HG02884 (cell line): Measurements from ENCODE around the gene C6orf136.
"Not testable (repeated sequence)": the region's sequence is repeated elsewhere in the genome, so short reads cannot be mapped to it uniquely, and the experiment has no call there.

Source experiments
- ATAC-seq: cut with Tn5 transposase; IDR thresholded peaks from one replicate; pipeline ENCODE4 v1.9.1; 2021; ENCODE audit warnings: mild to moderate bottlenecking, moderate library complexity; ENCODE audit not compliant: unreplicated experiment

The C6orf136 gene

DNA sequence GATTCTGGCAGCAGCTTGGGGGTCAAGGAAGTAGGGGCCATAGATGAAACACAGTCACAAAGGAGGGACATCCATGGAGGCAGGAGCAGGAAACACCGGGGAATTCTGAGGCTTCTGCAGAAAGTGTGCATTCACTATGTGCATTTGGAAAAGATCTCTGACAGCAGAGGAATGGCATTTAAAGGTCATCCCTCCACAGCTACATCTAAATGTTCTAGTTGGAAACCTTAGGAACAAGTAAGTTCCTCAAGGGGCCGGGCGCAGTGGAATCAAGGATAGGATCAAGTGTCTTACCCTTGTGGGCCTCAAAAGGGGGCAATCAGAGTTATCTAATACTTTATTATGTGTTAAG is 8.8 kb downstream of the C6orf136 start:
- no peak for ATAC-seq

DNA sequence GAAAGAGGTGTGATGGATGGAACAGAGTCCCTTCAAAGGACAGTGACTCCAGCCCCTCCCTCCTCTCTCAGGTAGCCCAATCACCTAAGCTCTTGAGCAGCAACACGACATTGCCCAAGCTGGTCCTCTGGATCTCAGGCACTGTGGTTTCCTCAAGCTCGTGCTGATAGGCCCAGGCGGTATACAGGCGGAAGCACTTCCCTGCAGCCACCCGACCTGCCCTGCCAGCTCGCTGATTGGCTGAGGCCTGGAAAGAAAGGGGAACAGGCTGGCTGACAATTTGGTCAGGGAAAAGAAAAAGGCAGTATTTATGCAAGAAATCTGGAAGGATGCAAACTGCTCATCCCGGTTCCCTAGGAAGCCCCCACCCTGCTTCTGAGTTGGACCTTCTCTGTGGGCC is 9.6 kb downstream of the C6orf136 start:
- no peak for ATAC-seq

DNA sequence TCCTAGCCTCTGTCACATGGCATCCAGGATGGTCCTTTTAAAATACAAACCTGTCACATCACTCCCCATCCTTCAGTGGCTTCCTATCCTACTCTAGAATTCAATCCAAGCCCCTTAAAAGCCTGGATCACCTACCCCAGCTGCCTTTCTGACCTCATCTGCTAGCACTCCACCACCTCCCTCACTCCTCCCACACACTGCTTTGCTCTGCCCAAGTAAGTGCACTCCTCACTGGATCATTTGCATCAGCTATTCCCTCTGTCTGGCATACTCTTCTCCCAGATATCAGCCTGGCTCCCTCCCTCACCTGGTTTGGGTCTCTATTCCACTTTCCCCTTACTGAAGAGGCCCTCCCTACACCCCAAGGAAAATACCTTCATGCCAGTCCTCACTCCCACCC is 10.5 kb downstream of the C6orf136 start:
- ATAC-seq: no peak

DNA sequence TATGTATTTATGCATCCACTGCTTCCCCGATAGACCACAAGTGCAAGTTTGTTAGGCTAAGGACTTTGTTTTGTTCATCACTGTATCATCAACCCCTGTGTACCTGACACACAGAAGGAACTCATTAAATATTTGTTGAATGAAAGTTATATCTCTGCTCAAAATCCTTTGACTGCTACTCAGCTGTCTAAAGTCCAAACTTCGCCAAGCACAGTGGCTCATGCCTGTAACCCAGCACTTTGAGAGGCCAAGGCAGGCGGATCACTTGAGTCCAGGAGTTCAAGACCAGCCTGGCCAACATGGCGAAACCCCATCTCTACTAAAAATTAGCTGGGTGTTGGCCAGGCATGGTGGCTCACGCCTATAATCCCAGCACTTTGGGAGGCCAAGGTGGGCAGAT is 11.0 kb downstream of the C6orf136 start:
- ATAC-seq: not testable (repeated sequence)

DNA sequence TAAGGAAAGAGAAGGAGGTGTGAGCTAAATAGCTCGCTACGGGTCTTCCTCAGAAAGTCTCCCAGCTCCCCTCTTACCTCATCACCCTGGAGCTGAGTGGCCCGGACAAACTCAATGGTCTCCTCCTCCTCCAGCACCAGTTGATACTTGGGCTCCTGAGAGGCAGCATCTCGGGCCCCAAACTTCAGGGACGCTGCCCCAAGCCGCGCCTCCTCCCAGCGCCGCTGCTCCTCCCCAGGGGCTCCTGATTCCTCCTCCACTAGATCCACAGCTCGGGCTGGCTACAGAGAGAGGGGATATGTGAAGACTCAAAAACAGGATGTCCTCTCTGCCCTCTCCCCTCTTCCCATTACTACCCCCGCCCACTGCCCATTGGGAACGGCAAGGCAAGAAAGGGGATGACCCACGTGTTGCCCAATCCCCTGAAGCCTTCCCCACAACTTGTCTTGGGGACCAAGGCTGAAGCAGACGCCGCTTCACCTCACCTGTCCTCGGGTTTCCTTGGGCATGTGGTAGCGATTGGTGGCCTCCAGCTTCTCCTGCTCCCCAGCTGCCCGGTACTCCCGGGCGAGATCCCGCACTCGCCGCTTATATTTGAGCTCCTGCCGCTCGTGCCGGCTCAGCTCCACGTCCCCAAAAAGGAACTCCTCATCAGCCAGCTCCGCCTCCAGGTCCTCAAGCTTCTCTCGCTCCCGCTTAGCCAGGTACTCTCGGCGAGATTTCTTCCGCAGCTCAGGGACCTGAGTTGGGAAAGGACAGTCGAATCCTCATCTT is 18.2 kb downstream of the C6orf136 start:
- no peak for ATAC-seq

DNA sequence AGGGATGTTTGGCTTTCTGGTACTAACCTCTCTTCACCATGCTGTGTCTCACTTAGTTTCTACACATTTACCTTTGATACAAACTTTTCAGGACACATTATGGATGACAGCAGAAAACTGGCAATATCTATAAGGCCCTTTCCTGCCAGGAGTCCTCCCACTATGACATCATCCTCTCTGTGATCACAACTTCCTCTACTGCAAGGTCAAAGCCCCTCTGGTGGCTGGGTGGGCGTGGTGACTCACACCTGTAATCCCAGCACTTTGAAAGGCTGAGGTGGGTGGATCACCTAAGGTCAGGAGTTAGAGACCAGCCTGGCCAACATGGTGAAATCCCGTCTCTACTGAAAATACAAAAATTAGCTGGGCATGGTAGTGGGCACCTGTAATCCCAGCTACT is 19.4 kb downstream of the C6orf136 start:
- ATAC-seq: not testable (repeated sequence)

DNA sequence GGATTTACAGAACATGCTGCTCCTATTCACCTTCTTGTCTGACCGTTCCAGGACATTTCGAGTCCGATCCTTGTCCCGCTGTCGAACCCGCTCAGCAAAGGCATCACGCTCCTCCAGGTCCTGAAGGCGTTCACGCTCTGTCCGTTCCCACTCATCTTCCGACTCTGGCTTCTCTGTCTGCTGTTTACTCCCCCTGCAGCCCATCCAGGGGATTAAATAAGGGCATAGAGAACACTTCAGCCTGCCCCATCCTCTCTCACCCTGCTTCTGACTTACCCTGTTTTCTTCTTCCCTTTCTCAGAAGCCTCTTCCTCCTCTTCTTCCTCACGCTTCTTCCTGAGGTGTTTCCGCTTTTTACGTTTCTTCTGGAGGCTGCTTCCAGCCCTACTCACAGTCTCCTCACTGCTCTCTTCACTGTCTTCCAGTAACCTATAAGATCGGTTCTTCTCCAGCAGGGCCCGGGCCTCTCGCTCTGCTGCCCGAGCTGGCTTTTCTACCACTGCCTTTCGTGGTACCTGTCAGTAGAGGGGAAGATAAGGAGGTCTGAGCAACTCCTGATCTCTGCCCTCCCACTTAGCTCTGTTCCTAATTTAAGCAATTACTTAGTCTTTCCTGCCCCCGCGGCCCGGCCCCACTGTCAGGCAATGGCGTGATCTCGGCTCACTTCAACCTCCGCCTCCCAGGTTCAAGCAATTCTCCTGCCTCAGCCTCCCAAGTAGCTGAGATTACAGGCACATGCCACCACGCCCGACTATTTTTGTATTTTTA is 24.0 kb downstream of the C6orf136 start:
- no peak for ATAC-seq

DNA sequence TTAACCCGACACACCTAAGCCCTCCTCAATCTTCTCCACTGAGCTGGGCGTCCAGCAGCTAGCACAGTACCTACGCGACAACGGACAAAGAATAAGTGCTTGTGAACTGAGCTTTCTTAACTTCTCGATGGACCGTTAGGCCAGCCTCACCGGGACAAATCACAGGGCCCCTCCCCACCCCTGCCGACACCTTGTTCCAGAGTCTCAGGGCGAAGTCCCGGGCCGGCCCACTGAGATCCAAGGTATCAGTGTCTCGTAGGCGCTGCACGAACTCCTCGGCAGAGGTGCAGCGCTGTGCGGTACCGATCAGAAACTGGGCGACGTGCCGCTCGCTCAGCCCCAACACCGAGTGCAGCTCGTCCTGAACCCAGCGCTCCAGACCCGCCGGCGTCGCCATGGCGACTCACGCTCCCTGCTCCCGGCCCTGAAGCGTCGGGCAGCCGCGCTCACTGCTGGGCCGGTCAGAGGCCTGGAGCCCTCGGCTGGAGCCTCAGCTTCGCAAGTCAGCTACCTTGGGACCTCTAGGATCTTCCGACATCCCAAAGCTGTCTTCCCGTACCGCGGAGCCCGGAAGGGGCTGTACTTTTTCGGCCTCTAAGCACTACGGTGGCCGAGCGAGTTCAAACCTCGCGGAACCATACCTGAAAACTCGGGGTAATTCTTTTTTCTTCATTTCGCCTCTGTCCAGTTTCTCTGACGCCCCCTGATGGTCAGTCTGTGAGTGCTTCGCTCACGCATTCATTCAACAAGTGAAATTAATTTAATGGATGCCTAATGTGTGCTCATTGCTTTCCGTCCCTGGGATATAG is 25.7 kb downstream of the C6orf136 start, which contains the start of gene DHX16:
DHX16 (minus strand) TSS at position 562 of the 809 bp plus-strand sequence; CDS start at position 397, 165 bp downstream.
- ATAC-seq: peak; percentile 57

DNA sequence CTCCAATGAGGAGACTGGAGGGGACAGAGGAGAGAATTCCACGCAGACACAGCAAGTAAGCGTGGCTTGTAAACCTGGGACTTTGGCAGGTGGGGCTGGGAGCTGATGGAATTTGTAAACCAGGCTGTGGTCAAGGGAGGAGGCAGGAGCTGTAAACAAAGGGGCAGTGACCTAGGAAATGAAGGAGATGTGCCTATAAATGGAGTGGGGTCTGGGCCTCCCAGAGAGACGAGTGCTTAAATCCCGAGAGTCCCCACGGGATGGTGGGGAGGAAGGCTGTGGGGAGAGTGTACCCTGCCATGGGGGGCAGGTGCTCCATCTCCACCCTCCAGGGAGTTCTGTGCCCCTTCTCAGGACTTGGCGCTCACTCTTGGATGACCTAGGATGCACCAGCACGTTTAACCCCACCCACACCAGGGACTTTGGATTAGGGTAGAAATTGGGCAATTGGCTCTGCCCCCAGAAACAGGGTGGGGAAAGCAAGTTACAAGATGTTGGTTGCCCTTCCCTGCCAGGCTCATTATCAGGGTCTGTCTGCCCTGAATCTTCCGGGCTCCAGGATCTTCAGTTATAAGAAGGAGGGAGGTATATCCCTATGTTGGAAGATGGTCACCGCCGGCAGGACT is 29.8 kb downstream of the C6orf136 start:
- no peak for ATAC-seq

DNA sequence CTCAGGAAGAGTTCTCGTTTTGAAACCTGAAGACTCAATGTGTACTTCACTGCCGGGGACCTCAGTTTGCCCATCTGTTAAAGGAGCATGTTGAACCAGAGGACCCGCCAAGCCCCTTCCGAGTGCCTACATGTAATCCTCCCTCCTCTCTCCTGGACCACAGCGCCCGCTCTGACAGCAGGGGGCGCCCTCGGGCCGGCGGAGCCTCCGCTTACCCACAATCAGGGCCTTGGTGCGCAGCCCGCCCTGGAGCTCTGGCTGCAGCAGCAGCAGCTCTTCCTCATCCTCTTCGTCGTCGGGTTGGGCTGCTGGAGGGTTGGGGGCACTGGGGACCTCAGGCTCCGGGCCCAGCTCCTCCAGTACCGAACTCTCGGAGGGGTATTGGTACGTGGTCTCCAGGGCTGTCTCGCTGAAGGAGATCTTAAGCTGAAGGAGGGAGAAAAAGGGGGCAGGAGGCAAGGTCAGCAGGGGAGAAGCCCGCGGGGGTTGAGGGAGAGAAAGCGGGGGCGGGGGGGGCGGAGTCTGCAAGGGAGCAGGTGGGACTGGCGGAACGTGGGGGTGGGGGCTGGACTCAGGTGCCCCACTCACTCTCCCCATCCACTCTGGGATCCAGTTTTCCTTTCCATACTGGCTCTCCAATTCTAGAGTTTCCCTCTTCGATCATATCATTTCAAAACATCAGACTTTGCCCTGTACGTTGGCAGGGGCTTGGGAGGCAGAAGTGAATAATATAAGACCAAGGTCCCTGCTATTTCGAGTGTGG is 32.2 kb downstream of the C6orf136 start:
- ATAC-seq: no peak

DNA sequence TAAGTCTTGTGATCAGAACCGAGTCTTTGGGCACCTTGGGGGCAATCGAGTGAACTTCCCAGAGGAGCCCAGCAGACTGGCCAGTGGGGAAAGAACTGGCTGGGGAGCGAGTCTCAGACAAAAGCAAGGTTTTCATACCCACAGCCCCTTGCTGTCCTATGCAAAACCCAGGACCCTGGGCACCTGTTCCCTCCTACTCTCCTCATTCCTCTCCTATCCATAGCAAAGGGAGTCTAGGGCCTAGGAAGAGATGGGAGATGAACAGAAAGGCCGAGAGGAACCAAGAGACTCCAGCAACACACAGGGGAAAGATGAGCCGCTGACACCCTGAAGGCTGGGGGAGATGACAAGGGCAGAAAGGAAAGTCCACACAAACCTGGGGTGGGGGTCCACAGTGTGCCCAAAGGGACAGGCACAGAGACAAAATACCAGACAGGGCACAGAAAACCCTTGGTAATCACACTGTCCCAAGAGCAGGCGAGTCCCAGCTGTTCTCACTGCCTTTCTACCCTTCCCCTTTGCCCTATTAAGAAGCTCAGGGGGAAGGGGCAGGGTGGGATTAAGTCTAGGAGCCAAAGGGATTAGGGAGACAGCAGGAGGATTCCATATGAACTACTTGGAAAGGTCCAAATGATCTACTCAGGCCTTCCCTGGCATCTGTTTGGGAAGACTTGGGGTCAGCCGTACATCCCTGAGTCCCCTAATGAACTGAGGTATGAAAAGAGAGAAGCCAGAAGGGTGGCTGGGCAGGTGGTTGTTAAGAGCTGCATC is 33.0 kb downstream of the C6orf136 start:
- ATAC-seq: no peak

DNA sequence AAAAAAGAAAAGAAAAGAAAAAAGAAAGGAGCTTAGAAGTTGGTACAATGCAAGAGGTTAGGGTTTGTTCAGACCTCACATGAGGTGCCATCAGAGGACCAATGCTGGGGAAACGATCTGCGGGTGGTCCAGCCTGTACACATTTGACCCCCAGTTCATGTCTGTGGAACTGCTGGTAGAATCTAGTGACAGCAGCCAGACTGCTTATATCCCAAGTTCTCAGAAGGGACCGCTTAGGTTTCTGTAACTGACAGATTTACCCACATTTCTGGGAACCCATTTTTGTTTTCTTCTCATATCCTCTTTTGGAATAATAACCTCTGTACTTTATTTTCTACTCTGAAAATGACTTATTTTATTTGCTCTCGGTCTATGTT is 34.8 kb downstream of the C6orf136 start:
- ATAC-seq: no peak

DNA sequence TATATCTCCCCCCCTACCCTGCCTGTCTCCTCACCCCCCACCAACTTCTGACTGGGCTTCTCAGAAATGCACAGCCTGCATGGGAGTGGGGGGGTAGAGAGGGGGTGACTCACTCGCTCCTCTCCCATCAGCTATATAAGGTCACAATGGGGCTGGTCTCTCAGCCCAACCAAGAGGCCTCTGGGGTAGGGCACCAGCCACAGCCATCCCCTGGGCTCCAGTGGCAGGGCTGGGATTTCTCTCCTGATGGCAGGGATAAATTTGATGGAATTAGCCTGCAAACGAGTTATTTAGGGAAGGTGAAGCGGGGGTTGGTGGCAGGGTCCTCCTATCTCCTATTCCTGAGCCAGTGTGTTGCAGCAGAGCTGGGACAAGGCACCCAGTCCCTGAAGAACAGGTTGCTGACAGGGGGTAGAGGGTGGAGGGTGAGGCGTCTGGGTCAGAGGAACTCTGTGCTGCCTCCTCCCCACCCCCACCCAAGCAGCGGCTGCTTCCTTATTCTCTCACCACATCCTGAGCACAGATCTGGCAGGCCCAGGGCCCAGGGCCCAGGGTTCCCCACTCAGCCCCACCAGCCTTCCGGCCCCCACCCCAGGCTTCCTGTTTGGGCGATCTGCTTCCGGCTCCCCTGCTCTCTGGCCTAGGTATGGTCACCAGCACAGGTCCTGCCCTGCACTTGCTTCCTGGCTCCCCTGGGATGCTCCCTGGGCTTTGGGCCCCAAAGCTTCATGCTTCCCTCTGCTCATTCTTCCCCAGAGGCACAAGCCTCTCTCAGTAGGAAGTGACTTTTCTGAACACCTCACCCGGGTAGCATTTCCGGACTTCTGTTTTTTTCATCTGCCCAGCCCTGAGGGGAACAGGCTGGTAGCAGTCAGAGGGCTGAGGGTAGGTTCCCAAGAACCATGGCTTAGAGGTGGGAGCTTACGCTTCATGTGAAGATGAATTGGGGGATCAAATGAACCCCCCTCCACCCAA is 35.5 kb downstream of the C6orf136 start:
- peak; percentile 38 for ATAC-seq

DNA sequence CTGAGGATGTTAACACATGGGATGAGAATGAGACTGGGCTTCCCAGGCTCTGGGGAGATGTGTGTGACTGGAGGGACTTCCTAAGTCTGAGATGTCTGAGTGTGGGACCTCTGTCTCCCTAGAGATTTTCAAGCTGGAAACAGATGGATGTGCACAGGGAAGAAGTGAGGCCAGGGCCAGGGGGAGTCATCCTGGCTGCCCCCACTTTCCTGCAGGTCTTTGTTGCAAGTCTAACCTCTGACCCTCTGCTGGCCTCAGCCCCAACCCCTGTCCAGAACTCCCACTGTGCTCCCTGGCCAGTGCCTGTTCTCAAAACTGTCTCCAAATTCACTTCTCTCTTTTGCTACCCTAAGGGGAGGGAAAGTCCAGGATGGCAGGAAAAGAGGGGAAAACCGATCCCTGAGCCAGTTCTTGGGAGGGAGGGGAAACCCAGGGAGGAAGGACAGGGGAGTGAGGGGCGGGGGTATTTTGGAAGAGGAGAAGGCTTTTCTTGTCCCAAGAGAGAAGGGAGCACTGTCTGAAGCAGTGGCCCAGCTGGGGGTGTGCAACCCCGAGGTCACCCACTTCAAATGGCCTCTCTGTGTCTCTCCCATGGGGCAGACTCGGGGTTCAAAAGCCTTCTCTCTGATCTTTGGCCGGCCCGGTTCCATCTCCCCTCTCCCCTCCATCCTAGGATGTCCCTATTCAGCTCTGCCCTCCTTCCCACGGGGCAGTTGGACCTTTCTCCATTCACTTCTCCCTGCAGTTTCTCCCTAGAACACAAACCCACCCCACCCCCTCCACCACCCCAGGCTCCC is 36.4 kb downstream of the C6orf136 start:
- ATAC-seq: no peak

DNA sequence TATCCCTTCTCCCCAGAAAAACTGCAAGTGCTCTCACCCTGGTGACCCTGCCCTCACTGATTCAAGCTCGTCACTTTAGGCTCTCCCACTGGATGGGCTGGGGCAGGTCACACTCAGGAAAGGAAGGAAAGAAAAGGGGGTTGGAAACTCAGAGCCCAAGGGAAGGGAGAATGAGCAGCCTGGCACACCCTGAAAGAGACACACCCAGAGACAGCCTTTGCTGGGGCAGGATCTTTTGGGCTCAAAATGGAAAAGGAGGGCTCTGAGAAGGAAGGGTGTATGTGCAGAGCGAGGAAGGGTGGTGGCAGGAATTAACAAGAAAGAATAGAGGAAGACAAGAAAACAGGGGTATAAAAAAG is 37.0 kb downstream of the C6orf136 start:
- no peak for ATAC-seq

DNA sequence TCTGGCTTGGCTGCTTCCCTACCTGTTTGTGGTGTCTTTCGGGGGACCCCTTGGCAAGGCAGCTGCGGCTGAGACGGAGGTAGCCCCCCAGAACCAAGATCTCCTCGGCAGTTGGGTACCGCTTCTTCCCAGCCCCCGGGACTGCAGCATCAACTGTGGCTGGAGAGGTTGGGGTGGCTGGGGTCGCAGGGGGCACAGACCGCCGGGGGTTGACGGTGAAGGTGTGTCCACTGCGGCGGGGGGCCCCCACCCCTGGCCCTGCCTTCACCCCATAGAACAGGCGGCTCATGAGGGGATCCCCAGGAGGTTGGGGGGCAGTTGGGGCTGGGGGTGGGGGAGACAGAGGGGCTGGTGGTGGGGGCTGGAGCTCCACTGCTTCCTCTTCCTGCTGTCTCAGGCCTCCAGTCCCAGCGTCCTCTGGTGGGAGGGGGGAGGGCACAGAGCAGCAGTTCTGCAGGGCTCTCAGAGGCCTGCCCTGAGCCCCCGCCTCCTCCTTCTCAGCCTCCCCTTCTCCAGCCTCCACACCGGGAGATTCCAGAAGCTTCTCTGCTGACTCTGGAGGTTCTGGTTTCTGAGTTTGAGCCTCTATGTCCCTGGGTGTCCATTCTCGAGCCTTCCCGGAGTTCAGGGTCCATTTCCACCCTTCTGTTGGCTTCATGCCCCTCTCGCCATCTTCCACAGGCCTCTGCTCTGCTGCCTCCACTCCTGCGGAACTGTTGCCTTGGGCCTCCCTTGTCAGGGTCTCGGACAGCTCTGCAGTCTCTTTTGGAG is 37.6 kb downstream of the C6orf136 start:
- ATAC-seq: no peak
